ENCODE results near the gene LMTK2. TPM values are rescaled to one million over a fixed set of nuclear protein-coding genes. Genes with fewer than 3 reads are reported as not detected.

LMTK2 gene
- total RNA-seq, 1 experiment from 2014 or later: 17.8 TPM

- CTCF ChIA-PET: interaction anchor here (1.3 kb wide), 1 partner anchor 150 kb away, joined by 4 read pairs; the partner anchor contains the start of gene BAIAP2L1
- Histone ChIP-seq H3K36me3 (ENCODE audit: control insufficient read depth in 1 of 2, insufficient read depth in 2 of 2, low read length in 2 of 2) (no peaks in the 10 kb centered on the region), H3K9me3 (ENCODE audit: control insufficient read depth in 1 of 2, insufficient read depth in 1 of 2, low read depth in 1 of 2, low read length in 2 of 2) (no peaks in the 10 kb centered on the region), H3K4me2 (ENCODE audit: low read length) (peak overlapping the region; percentile 99), H3K27ac (ENCODE audit: low read depth, low read length) (peak overlapping the region; percentile 70), H4K20me1 (ENCODE audit: insufficient read depth) (no peaks in the 10 kb centered on the region), H3K4me3 (replicated peaks in 1 of 2; ENCODE audit: low read depth in 1 of 2, low read length in 2 of 2) (peak overlapping the region; percentile 89 to 96), H3K9me2 (ENCODE audit: insufficient read depth) (no peaks in the 10 kb centered on the region), H2AFZ (ENCODE audit: low read depth, low read length, poor library complexity, severe bottlenecking) (no peak overlapping the region), H3K4me1 (ENCODE audit: control insufficient read depth in 1 of 2, insufficient read depth in 2 of 2, low read length in 2 of 2) (peaks cover 14 to 27% of the 10 kb centered on the region in 2 experiments), H3K79me2 (ENCODE audit: insufficient read depth, low read length) (peaks cover 28% of the 10 kb centered on the region), H3K9ac (ENCODE audit: low read length) (peak overlapping the region; percentile 83), H3K27me3 (ENCODE audit: insufficient read depth, low read length) (no peaks in the 10 kb centered on the region)
- BruUV-seq (replicated peaks): TSS peak; percentile 57
- intact Hi-C loops (cut with micrococcal nuclease): no loop called here
- RAD21 ChIA-PET (ENCODE audit: low non-redundant PET in 1 of 2, low total read pairs in 2 of 2, uncharacterized antibody in 2 of 2, unreplicated experiment in 2 of 2): interaction anchor here in 1 of 2 experiments (0.7 kb wide), 1 partner anchor 75 kb away, joined by 3 read pairs; no protein-coding TSS in a partner anchor
- no peak for ATAC-seq
- POLR2A ChIA-PET: no interaction called here
- no peak for DNase-seq (ENCODE audit: low read depth, low spot score)
- TF ChIP-seq YY1 (IDR thresholded peaks at IDR 0.05; ENCODE audit: extremely low read depth, insufficient replicate concordance, low read depth, low read length) (no peak), EGR1 (IDR thresholded peaks at IDR 0.05; ENCODE audit: low read depth) (no peak), ZNF274 (IDR thresholded peaks at IDR 0.05; ENCODE audit: low read depth, low read length) (no peak), POLR2A (IDR thresholded peaks at IDR 0.05; ENCODE audit: borderline replicate concordance, extremely low read depth, insufficient read depth, insufficient read length) (no peak)
- TF ChIP-seq, protein P1, sequence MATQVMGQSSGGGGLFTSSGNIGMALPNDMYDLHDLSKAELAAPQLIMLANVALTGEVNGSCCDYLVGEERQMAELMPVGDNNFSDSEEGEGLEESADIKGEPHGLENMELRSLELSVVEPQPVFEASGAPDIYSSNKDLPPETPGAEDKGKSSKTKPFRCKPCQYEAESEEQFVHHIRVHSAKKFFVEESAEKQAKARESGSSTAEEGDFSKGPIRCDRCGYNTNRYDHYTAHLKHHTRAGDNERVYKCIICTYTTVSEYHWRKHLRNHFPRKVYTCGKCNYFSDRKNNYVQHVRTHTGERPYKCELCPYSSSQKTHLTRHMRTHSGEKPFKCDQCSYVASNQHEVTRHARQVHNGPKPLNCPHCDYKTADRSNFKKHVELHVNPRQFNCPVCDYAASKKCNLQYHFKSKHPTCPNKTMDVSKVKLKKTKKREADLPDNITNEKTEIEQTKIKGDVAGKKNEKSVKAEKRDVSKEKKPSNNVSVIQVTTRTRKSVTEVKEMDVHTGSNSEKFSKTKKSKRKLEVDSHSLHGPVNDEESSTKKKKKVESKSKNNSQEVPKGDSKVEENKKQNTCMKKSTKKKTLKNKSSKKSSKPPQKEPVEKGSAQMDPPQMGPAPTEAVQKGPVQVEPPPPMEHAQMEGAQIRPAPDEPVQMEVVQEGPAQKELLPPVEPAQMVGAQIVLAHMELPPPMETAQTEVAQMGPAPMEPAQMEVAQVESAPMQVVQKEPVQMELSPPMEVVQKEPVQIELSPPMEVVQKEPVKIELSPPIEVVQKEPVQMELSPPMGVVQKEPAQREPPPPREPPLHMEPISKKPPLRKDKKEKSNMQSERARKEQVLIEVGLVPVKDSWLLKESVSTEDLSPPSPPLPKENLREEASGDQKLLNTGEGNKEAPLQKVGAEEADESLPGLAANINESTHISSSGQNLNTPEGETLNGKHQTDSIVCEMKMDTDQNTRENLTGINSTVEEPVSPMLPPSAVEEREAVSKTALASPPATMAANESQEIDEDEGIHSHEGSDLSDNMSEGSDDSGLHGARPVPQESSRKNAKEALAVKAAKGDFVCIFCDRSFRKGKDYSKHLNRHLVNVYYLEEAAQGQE (IDR thresholded peaks at IDR 0.05; ENCODE audit: low read depth): no peak
- TF ChIP-seq, protein P2, sequence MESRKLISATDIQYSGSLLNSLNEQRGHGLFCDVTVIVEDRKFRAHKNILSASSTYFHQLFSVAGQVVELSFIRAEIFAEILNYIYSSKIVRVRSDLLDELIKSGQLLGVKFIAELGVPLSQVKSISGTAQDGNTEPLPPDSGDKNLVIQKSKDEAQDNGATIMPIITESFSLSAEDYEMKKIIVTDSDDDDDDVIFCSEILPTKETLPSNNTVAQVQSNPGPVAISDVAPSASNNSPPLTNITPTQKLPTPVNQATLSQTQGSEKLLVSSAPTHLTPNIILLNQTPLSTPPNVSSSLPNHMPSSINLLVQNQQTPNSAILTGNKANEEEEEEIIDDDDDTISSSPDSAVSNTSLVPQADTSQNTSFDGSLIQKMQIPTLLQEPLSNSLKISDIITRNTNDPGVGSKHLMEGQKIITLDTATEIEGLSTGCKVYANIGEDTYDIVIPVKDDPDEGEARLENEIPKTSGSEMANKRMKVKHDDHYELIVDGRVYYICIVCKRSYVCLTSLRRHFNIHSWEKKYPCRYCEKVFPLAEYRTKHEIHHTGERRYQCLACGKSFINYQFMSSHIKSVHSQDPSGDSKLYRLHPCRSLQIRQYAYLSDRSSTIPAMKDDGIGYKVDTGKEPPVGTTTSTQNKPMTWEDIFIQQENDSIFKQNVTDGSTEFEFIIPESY (IDR thresholded peaks at IDR 0.05; ENCODE audit: extremely low read depth, insufficient replicate concordance, low read length): no peak
Measured at GRCh38 chr7:98250789-98251188, 144.1 kb downstream of the LMTK2 start.

Data from HCT116 (cell line).